Renal pelvis (tissue), 4 donors: ENCODE measurements around the gene CAMSAP1. TPM values are rescaled to one million over a fixed set of nuclear protein-coding genes. Genes with fewer than 3 reads are reported as not detected.
A peak's percentile ranks its signal among the peaks of the same experiment; 100 is the strongest.

Source experiments
- DNase-seq: peaks from one replicate; pipeline ENCODE4 v3.0.0-alpha.2; 2013
- polyA plus RNA-seq, 3 donors: library from polyadenylated mRNA; unstranded; fragments of 120-200 nt; gene quantifications; one replicate each; pipeline ENCODE4 v1.2.1, GENCODE V29; 2013; ENCODE audit not compliant: insufficient read length in 3 of 3

Gene CAMSAP1
- polyA plus RNA-seq, 3 donors: 22.0 to 29.0 (median 26.0) TPM

DNA sequence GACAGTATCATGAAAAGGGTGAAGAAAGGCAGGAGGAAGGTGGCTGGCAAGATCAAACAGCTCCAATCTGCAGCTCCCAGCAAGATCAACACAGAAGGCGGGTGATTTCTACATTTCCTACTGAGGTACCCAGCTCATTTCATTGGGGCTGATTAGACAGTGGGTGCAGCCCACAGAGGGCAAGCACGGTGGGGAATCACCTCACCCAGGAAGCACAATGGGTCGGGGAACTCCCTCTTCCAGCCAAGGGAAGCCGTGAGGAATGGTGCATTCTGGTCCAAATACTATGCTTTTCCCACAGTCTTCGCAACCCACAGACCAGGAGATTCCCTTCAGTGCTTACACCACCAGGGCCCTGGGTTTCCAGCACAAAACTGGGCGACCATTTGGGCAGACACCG, 66.8 kb downstream of the CAMSAP1 start:
- no peak for DNase-seq

- no peak for DNase-seq
Measured at GRCh38 chr9:135840107-135840506, 67.2 kb downstream of the CAMSAP1 start.

GRCh38 chr9:135839516-135839915, 67.8 kb downstream of the CAMSAP1 start:
- no peak for DNase-seq

- DNase-seq: no peak
Measured at GRCh38 chr9:135835131-135835530, 72.2 kb downstream of the CAMSAP1 start.

DNA sequence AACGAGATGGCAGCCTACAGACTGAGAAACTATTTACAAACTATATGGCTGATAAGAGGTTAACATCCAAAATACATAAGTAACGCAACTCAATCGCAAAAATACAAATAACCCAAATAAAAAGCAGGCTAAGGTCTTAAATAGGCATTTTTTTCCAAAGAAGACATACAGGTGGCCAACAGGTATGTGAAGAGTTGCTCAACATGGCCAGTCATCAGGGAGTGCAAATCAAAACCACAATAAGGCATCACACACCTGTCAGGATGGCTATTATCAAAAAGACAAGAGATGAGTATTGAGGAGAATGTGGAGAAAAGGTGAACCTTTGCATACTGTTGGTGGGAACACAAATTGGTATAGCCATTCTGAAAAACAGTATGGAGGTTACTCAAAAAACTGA, 73.5 kb downstream of the CAMSAP1 start:
- no peak for DNase-seq

DNA sequence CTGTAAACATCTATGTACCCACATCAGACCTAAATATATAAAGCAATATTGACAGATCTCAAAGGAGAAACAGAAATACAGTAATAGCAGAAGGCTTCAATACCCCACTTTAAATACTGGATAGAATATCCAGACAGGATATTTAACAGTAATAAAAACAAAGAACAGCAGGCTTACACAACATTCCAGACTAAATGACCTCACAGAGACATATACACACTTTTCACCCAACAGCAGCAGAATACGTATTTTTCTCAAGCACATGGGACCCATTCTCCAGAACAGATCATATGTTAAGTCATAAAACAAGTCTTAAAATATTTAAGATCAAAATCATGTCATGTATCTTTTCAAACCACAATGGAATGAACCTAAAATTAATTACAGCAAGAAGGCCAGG, 76.8 kb downstream of the CAMSAP1 start:
- DNase-seq: no peak

DNA sequence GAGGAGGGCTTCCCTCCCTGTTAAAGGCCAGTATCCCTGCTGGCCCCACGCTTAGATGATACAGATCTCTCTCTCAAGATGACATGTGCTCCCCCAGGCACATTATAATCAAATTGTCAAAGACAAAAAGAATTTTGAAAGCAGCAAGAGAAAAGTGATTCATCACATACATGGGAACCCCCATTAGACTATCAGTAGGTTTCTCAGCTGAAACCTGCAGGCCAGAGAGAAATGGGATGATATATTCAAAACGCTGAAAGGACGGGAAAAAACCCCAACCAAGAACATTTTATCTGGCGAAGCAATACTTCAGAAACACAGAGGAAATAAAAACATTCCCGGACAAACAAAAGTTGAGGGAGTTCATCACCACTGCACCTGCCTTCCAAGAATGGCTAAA, 78.7 kb downstream of the CAMSAP1 start:
- no peak for DNase-seq

DNA sequence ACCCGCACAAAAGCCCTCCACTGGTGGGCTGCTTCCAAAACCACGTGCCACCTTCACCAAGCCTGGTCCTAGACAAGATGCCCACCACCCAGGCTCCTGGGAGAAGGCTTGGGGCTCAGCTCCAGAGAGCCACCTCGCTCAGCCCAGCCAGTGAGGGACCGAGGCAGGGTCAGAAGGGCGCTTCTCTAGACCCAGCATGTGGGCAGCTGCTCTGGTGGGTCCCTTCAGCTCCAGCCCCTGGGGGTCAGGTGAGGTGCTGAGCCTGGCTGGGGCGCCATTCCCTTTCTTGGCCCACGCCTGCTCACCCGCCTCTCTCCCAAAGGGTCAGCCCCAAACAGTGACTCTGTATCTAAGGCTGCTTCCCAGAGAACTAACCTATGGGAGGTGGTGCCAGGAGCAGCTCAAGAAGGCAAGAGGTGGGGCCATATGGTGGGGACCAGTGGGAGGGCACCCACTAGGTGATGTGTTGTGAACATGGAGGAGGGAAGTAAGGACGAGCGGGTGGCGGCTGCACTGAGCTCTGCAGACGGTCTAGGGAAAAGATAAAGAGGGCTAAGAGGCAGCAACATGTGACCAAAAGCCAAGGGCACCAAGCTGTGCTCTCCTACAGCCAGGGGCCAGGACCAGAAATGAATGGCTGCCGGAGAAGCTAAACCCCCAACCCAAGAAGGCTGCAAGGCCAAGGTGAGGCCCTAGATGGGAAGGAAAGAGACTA, 79.3 kb downstream of the CAMSAP1 start:
- DNase-seq: no peak

DNA sequence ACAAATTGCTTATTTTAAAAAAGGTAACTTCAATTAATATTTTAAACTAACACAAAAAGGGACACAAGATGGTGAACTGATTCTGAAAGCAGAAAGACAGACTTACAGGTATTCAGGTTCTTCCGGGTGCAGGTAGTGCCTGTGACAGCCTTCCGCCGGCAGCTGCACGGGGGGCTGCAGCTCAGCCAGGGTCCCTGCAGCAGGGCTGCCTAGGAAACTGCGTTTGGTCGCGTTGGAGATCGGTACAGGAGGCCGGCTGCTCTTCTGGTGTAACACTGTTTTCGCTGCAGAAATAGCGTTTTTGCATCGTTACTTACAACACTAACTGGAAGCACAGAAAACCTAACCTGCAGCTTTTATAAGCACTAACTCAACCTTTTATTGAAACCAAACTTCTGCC, 80.0 kb downstream of the CAMSAP1 start:
- DNase-seq: no peak

GRCh38 chr9:135826188-135826545, 81.2 kb downstream of the CAMSAP1 start:
- no peak for DNase-seq

GRCh38 chr9:135825435-135826187, 81.7 kb downstream of the CAMSAP1 start:
- DNase-seq: no peak

GRCh38 chr9:135823036-135823435, 84.3 kb downstream of the CAMSAP1 start:
- no peak for DNase-seq

DNA sequence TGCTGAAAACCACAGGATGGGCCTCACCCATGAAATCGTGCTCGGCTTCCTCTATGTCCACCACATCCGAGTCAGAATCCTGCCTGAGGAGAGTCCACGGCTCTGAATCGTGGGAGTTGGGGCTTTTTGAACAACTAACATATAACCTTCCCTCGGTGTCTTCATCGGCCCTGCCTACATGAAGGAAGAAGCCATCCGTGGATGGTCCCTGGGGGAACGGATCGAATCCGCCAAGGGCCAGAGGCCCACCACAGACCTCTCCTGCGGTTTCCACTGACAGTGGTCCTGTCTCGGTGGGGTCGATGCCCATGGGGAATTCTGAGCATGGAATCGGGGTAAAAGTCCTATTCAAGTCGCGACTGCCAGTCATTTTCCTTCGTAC, 85.0 kb downstream of the CAMSAP1 start:
- no peak for DNase-seq

DNA sequence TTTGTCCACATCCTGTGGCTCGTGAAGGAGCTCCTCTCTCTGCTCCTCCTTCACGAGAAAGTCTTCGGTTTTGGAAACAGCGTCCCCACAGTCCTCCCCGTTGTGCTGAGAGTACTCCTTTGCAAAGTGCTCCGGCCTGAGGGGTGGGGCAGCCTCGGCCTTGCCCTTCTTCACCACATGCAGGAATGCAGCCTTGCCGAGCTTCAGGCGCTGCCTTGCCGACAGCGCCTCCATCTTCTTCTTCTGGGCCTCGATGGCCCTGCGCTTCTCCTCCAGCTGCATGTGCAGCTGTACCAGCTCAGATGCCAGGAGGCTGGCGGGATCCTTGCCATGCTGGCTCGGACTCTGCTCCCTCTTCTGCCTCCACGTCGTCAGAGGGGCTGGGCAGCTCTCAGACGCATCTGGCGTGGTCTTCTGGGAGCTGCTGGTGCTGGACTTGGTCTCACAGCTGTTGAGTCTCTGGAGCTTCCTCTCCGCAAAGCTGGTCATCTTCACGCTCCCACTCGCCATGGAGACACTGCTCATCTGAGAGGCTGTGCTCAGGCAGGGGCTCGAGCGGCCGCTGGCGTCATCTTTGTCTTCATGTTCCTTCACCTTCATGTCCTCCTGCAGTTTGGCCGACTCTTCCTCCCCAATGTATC, 85.5 kb downstream of the CAMSAP1 start:
- no peak for DNase-seq

GRCh38 chr9:135821116-135821515, 86.2 kb downstream of the CAMSAP1 start:
- no peak for DNase-seq

GRCh38 chr9:135820661-135821060, 86.7 kb downstream of the CAMSAP1 start:
- DNase-seq: no peak

GRCh38 chr9:135819905-135820304, 87.4 kb downstream of the CAMSAP1 start:
- DNase-seq: no peak

- no peak for DNase-seq
Measured at GRCh38 chr9:135818718-135819475, 88.4 kb downstream of the CAMSAP1 start.

DNA sequence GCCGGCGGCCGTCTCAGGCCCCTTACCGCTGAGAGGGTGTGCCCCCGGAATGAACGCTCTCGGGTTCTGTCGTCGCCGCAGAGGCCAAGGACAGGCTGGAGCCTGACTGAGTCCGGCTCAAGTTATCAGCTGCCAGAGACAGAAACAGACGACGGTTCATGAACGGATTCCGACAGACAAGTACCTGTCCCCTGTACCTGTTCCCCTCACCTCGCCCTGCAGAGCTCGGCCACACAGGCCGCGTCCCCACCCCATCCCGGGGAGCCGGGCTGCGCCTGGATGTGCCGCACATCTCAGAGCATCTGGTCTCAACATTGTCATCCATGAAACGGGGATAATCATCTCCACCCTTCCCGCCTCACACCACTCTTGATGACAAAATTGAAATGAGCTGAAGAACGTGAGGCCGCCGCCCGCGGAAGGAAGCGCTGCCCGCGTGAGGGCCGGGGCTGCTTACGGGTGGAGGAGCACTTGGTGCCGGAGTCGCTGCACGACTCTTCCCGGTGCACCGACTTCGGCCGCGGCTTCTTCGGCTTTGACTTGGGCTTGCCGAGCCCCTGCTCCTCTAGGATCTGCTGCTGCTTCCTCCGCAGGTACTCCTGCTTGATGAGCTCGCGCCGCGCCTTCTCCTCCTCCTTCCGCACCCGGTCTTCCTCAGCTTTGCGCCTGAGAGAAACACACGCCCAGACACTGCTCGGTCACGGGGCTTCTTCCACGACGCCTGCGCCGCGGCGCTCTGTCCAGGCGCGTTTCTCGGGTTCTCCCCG, 89.2 kb downstream of the CAMSAP1 start:
- DNase-seq: no peak

GRCh38 chr9:135816651-135816970, 90.7 kb downstream of the CAMSAP1 start:
- DNase-seq: no peak

DNA sequence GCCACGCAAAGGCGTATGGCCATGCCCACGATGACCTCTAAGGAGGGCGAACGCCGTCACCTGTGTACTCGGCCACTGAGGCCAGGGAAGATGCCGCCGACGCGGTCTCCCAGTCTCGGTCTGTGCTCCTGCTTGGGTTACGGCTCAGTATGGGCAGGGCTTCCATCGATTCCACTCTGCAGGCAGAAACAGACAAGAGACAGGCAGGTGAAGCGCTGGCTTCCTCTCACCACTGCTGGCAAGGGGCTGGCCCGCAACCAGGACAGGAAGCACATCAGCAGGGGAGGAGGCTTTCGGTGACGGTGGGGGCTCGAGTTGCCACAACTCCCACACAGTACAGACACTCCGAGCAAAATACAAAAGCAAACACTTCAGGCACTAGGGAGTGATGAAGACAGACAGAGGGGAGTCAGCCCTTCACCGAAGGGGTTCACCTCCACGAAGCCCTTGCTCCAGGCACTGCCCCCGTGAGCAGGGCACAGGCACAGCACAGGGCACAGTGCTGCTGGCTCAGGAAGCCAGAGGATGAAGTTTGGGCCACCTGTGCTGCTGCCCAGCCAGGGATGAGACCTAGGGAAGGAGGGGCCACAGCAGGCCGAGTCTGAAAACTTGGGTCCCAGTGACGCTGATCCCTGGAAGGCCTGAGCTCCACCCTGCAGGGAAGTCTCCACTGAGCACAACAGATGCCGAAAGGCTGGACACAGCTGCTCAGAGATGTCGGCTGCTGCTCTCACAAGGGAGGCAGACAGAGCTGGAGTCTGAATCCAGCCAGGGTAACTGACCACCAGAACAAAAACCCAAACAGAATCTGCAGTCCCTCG, 91.3 kb downstream of the CAMSAP1 start:
- DNase-seq: peak; percentile 40
